Measurements from ENCODE around the gene C2CD3. TPM values are rescaled to one million over a fixed set of nuclear protein-coding genes. Genes with fewer than 3 reads are reported as not detected.

The C2CD3 gene
- polyA plus RNA-seq, 1 experiment: 10.3 TPM

- Histone ChIP-seq H3K4me3 (ENCODE audit: low read depth, low read length) (no peak overlapping the region), H3K36me3 (ENCODE audit: control insufficient read depth, insufficient read depth, low read length) (no peaks in the 10 kb centered on the region; the same call in 1 of the 2 replicates), H3K27me3 (ENCODE audit: control insufficient read depth, insufficient read depth, low read length) (no peaks in the 10 kb centered on the region)
- ChIA-PET POLR2A (no interaction called here), CTCF (interaction anchor here (0.6 to 3.3 kb wide), 3 partner anchors 14 to 197 kb away, joined by 3 to 22 read pairs (median 4); no protein-coding TSS in a partner anchor)
- TF ChIP-seq, protein P1, sequence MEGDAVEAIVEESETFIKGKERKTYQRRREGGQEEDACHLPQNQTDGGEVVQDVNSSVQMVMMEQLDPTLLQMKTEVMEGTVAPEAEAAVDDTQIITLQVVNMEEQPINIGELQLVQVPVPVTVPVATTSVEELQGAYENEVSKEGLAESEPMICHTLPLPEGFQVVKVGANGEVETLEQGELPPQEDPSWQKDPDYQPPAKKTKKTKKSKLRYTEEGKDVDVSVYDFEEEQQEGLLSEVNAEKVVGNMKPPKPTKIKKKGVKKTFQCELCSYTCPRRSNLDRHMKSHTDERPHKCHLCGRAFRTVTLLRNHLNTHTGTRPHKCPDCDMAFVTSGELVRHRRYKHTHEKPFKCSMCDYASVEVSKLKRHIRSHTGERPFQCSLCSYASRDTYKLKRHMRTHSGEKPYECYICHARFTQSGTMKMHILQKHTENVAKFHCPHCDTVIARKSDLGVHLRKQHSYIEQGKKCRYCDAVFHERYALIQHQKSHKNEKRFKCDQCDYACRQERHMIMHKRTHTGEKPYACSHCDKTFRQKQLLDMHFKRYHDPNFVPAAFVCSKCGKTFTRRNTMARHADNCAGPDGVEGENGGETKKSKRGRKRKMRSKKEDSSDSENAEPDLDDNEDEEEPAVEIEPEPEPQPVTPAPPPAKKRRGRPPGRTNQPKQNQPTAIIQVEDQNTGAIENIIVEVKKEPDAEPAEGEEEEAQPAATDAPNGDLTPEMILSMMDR (IDR thresholded peaks at IDR 0.05; ENCODE audit: insufficient read depth, low read depth, low read length): no peak
- no peak for DNase-seq (ENCODE audit: low read depth)
Observed at GRCh38 chr11:73978576-73979086, 192.2 kb downstream of the C2CD3 start.

GRCh38 chr11:73977856-73978519, 192.8 kb downstream of the C2CD3 start:
- TF ChIP-seq, protein P1 (IDR thresholded peaks at IDR 0.05; ENCODE audit: insufficient read depth, low read depth, low read length): no peak
- DNase-seq (ENCODE audit: low read depth): no peak
- H3K27me3 ChIP-seq (ENCODE audit: control insufficient read depth, insufficient read depth, low read length): no peaks in the 10 kb centered on the region
- H3K4me3 ChIP-seq (ENCODE audit: low read depth, low read length): no peak overlapping the region
- H3K36me3 ChIP-seq (ENCODE audit: control insufficient read depth, insufficient read depth, low read length): no peaks in the 10 kb centered on the region; the same call in 1 of the 2 replicates
- POLR2A ChIA-PET: no interaction called here
- CTCF ChIA-PET: interaction anchor here (0.6 to 3.3 kb wide), 2 partner anchors 15 to 198 kb away, joined by 3 to 22 read pairs; no protein-coding TSS in a partner anchor

GRCh38 chr11:73976451-73977151, 194.2 kb downstream of the C2CD3 start:
- TF ChIP-seq, protein P1 (IDR thresholded peaks at IDR 0.05; ENCODE audit: insufficient read depth, low read depth, low read length): no peak
- H3K36me3 ChIP-seq (ENCODE audit: control insufficient read depth, insufficient read depth, low read length): no peaks in the 10 kb centered on the region; the same call in 1 of the 2 replicates
- no peaks in the 10 kb centered on the region for H3K27me3 ChIP-seq (ENCODE audit: control insufficient read depth, insufficient read depth, low read length)
- DNase-seq (ENCODE audit: low read depth): no peak
- CTCF ChIA-PET: interaction anchor here (1.5 kb wide), 1 partner anchor 13 kb away, joined by 5 read pairs; no protein-coding TSS in a partner anchor
- POLR2A ChIA-PET: no interaction called here
- no peak overlapping the region for H3K4me3 ChIP-seq (ENCODE audit: low read depth, low read length)

DNA sequence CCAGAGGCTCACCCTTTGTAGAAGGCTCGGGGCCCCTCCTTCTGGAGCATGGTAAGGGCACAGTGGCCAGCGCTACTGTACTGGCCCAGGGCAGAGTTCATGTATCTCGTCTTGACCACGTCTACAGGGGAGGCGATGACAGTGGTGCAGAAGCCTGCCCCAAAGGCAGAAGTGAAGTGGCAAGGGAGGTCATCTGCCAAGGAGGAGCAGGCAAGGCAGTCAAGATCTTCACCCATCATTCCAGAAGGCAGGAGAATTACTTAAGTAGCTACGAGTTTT, 195.4 kb downstream of the C2CD3 start:
- no peaks in the 10 kb centered on the region for H3K27me3 ChIP-seq (ENCODE audit: control insufficient read depth, insufficient read depth, low read length)
- DNase-seq (ENCODE audit: low read depth): no peak
- TF ChIP-seq, protein P1 (IDR thresholded peaks at IDR 0.05; ENCODE audit: insufficient read depth, low read depth, low read length): no peak
- ChIA-PET POLR2A (no interaction called here), CTCF (no interaction called here)
- no peaks in the 10 kb centered on the region; the same call in 1 of the 2 replicates for H3K36me3 ChIP-seq (ENCODE audit: control insufficient read depth, insufficient read depth, low read length)
- H3K4me3 ChIP-seq (ENCODE audit: low read depth, low read length): no peak overlapping the region
